Adipocyte (in vitro differentiated cells): ENCODE results near the gene APOBEC3G.
A peak's percentile ranks its signal among the peaks of the same experiment; 100 is the strongest.

Experiments
- DNase-seq: peaks from one replicate; pipeline ENCODE4 v3.0.0-alpha.2; 2015; ENCODE audit warnings: low read depth
- H3K27me3 ChIP-seq: replicated peaks from 2 replicates; pipeline ENCODE4 v1.7.0; 2013; ENCODE audit warnings: mild to moderate bottlenecking, low read length, moderate library complexity; ENCODE audit not compliant: control insufficient read depth, insufficient read depth
- H3K36me3 ChIP-seq: 2 replicates; pipeline ENCODE4 v1.7.0; 2013; ENCODE audit warnings: low read length, mild to moderate bottlenecking, moderate library complexity; ENCODE audit not compliant: control insufficient read depth, insufficient read depth, severe bottlenecking
- H3K4me1 ChIP-seq: 2 replicates; pipeline ENCODE4 v1.7.0; 2013; ENCODE audit warnings: mild to moderate bottlenecking, low read length, moderate library complexity; ENCODE audit not compliant: control insufficient read depth, insufficient read depth
- H3K4me3 ChIP-seq: 2 replicates; pipeline ENCODE4 v1.7.0; 2013; ENCODE audit warnings: mild to moderate bottlenecking, low read length, moderate library complexity
- H3K9ac ChIP-seq: 2 replicates; pipeline ENCODE4 v1.7.0; 2013; ENCODE audit warnings: mild to moderate bottlenecking, low read length, moderate library complexity
- H3K9me3 ChIP-seq: 2 replicates; pipeline ENCODE4 v1.7.0; 2013; ENCODE audit warnings: mild to moderate bottlenecking, low read length, moderate library complexity; ENCODE audit not compliant: control insufficient read depth

The APOBEC3G gene

DNA sequence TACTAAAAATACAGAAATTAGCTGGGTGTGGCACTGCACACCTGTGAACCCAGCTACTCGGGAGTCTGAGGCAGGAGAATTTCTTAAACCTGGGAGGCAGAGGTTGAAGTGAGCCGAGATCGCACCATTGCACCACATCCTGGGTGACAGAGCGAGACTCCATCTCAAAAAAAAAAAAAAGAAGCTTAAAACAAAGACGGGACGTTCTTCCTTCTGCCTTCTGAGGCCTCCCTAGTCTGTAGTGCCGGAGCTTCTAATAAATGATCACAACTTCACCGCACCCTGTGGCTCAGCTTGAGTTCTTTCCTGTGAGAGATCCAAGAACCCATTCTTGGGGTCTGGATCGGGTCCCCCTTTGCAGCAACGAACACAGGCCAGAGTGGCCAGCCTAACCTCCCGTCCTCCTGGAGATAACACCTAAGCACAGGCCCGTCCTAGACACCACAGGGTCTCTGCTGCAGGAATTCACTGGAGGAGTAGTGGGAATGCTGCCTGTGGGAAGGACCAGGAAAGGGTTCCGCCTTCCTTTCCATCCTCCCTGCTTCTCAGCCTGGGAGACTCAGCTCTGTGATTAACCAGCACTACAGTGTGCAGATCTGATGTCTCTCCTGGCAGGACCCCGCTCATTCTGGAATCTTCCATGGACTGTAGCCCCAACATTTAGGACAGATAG lies 17.8 kb downstream of the APOBEC3G start:
- Histone ChIP-seq H3K9me3 (no peaks in the 10 kb centered on the region), H3K4me3 (no peak overlapping the region), H3K36me3 (no peaks in the 10 kb centered on the region), H3K27me3 (peaks cover 29% of the 10 kb centered on the region), H3K4me1 (peaks cover 6% of the 10 kb centered on the region), H3K9ac (no peak overlapping the region)
- no peak for DNase-seq

DNA sequence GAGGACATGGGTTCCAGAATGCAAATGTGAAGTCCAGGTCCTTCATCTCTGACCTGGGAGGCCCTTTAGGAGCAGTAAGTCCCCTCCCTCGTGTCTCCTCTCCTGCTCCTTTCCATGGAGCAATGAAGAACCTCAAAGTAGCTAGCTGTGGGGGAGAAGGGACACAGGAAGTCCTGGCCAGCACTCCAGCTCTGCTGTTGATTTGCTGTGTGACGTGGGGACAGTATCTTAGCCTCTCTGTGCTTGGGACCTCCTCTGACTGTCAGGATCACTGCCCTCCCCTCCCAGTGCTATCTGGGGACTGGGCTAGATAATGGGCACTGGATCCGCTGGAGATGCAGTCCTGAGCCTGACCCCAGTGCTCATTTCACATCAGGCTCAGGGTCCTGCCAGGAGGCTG lies 18.9 kb downstream of the APOBEC3G start:
- H3K9me3 ChIP-seq: no peaks in the 10 kb centered on the region
- no peak overlapping the region for H3K9ac ChIP-seq
- peaks cover 6% of the 10 kb centered on the region for H3K4me1 ChIP-seq
- DNase-seq: no peak
- peaks cover 19% of the 10 kb centered on the region for H3K27me3 ChIP-seq
- H3K4me3 ChIP-seq: no peak overlapping the region
- H3K36me3 ChIP-seq: no peaks in the 10 kb centered on the region

DNA sequence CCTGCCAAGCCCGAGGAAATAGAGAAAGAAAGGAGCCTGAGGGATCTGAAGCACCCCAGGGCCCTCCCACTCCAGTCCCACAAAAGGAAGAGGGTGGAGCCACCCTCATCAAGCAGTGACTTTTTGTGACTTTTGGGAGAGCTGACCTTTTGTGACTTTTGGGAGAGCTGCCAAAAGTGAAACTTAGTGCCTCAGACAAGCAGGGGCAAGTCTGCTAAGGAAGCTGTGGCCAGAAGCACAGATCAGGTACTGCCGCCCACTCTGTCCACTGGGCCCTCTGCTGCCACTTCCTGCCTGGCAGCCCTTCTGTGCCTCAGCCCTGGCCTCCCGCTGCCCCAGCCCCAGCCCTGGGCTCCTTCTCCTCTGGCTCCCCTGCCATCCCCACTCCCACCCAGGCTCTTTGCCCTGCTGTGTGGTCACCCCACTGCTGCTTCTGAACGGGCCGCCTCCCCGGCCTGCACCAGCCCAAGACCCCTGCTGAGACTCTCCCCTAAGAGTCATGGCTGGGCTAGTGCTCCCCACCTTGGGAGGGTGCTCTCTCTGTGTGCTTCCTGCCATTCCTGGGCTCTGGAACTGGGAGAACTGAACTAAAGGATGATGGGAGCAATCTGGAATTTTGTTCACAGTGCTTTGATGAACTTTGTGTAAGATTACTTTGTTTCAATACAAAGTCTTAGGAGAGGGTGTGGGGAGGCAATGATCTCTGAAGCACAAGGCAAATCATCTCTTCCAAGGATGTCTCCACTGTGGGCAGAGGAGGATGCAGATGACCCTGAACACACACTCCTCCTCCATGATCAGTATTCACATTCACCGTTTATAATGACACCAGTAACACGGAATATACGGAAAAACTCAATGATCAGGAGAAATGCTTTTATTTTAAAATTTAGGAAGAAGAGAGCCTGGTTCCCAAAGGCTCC lies 20.3 kb downstream of the APOBEC3G start, which contains the start of gene APOBEC3H:
Gene APOBEC3H (plus strand): TSS at position 147 of the 923 bp plus-strand sequence. CDS start 3,035 bp downstream, outside the sequence.
- peaks cover 8% of the 10 kb centered on the region for H3K27me3 ChIP-seq
- DNase-seq: peak; percentile 6

GRCh38 chr22:39098026-39098425 lies 21.0 kb downstream of the APOBEC3G start:
- Histone ChIP-seq H3K4me1 (peaks cover 6% of the 10 kb centered on the region), H3K9me3 (no peaks in the 10 kb centered on the region), H3K36me3 (no peaks in the 10 kb centered on the region), H3K4me3 (no peak overlapping the region), H3K9ac (no peak overlapping the region), H3K27me3 (peaks cover 8% of the 10 kb centered on the region)
- DNase-seq: no peak

More for the DNA sequence above, 20.3 kb downstream of the APOBEC3G start, which contains the start of gene APOBEC3H:
- H3K4me1 ChIP-seq: peaks cover 6% of the 10 kb centered on the region
- H3K9ac ChIP-seq: no peak within 1 kb of the TSS
- no peak within 1 kb of the TSS for H3K4me3 ChIP-seq
- no peaks in the 10 kb centered on the region for H3K36me3 ChIP-seq
- H3K9me3 ChIP-seq: no peaks in the 10 kb centered on the region

DNA sequence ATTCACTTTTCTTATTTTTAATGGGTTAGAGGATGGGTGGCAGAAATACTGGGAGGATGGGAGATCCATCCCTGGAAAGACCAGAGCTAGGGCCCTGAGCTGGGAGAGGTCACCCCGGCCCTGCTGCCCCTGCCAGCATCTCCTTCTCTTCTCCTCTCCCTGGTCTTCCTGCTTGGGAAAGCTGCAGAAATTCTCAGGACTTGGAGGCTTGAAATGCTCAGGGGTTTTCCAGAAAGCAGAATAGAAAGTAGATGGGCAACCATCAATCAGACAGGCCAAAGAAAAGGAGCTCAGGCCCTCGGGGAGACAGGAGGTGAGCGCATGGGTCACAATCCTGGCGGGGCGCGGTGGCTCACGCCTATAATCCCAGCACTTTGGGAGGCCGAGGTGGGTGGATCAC lies 21.5 kb downstream of the APOBEC3G start:
- Histone ChIP-seq H3K27me3 (peaks cover 11% of the 10 kb centered on the region), H3K36me3 (no peaks in the 10 kb centered on the region), H3K4me1 (peaks cover 6% of the 10 kb centered on the region), H3K4me3 (no peak overlapping the region), H3K9ac (no peak overlapping the region), H3K9me3 (peaks cover 2% of the 10 kb centered on the region)
- no peak for DNase-seq

DNA sequence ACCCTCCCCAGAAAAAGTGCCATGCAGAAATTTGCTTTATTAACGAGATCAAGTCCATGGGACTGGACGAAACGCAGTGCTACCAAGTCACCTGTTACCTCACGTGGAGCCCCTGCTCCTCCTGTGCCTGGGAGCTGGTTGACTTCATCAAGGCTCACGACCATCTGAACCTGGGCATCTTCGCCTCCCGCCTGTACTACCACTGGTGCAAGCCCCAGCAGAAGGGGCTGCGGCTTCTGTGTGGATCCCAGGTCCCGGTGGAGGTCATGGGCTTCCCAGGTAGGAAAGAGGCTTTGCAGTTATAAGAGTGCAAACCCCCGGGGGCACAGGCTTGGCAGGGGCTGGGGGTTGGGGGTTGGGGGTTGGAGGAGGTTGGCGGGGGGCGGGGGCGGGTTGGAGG lies 24.2 kb downstream of the APOBEC3G start:
- peaks cover 5% of the 10 kb centered on the region for H3K27me3 ChIP-seq
- H3K36me3 ChIP-seq: no peaks in the 10 kb centered on the region
- H3K9ac ChIP-seq: no peak overlapping the region
- peaks cover 3% of the 10 kb centered on the region for H3K9me3 ChIP-seq
- H3K4me3 ChIP-seq: no peak overlapping the region
- no peak for DNase-seq
- H3K4me1 ChIP-seq: peaks cover 6% of the 10 kb centered on the region

- Histone ChIP-seq H3K27me3 (peaks cover 5% of the 10 kb centered on the region), H3K36me3 (no peaks in the 10 kb centered on the region), H3K9me3 (peaks cover 3% of the 10 kb centered on the region), H3K4me1 (no peaks in the 10 kb centered on the region), H3K4me3 (no peak overlapping the region), H3K9ac (no peak overlapping the region)
- no peak for DNase-seq
Observed at GRCh38 chr22:39103431-39103830, 26.4 kb downstream of the APOBEC3G start.

GRCh38 chr22:39106326-39106725 lies 29.3 kb downstream of the APOBEC3G start:
- Histone ChIP-seq H3K4me1 (no peaks in the 10 kb centered on the region), H3K9ac (no peak overlapping the region), H3K27me3 (peaks cover 14% of the 10 kb centered on the region), H3K36me3 (no peaks in the 10 kb centered on the region), H3K9me3 (peaks cover 3% of the 10 kb centered on the region), H3K4me3 (no peak overlapping the region)
- no peak for DNase-seq

GRCh38 chr22:39108487-39108886 lies 31.4 kb downstream of the APOBEC3G start:
- DNase-seq: no peak
- Histone ChIP-seq H3K4me1 (no peaks in the 10 kb centered on the region), H3K36me3 (no peaks in the 10 kb centered on the region), H3K9me3 (peaks cover 2% of the 10 kb centered on the region), H3K4me3 (no peak overlapping the region), H3K9ac (no peak overlapping the region), H3K27me3 (peaks cover 14% of the 10 kb centered on the region)

DNA sequence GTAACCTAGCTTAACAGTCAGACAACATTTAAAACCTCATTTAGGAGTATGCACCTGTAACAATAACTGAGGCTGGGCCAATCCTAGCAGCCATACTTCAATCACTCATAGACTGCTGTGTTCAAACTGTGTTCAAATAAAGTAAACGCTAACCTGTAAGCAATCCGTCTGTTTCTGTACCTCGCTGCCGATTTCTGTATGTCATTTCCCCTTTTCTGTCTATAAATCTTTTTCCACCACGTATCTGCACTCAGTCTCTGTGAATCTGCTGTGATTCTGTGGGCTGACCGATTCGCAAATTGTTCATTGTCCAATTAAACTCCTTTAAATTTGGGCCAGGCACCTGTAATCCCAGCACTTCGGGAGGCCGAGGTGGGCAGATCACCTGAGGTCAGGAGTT lies 32.3 kb downstream of the APOBEC3G start:
- H3K36me3 ChIP-seq: no peaks in the 10 kb centered on the region
- no peaks in the 10 kb centered on the region for H3K9me3 ChIP-seq
- peaks cover 19% of the 10 kb centered on the region for H3K27me3 ChIP-seq
- no peak for DNase-seq
- no peak overlapping the region for H3K4me3 ChIP-seq
- H3K9ac ChIP-seq: no peak overlapping the region
- H3K4me1 ChIP-seq: no peaks in the 10 kb centered on the region
